HepG2 (cell line): ENCODE results near the gene MXRA8. TPM values are rescaled to one million over a fixed set of nuclear protein-coding genes. Genes with fewer than 3 reads are reported as not detected.

Experiments used
- AKAP8 ChIP-seq: sonication (generic); formaldehyde crosslinking; IDR thresholded peaks from 2 replicates; pipeline ENCODE4 v1.5.1; 2020; ENCODE audit warnings: mild to moderate bottlenecking, missing genetic modification reagents
- BORCS8-MEF2B ChIP-seq: sonication (generic); formaldehyde crosslinking; IDR thresholded peaks from 2 replicates; pipeline ENCODE4 v1.8.0; 2022; ENCODE audit warnings: mild to moderate bottlenecking, missing genetic modification reagents
- CCDC6 ChIP-seq: sonication (generic); formaldehyde crosslinking; IDR thresholded peaks from 2 replicates; pipeline ENCODE4 v1.8.1; 2022; ENCODE audit warnings: mild to moderate bottlenecking, missing genetic modification reagents, moderate library complexity
- GABPB1 ChIP-seq: IDR thresholded peaks from 2 replicates; pipeline ENCODE4 v1.6.1; 2016; ENCODE audit warnings: mild to moderate bottlenecking, missing genetic modification reagents, moderate library complexity, missing compliant biosample characterization
- HOXA5 ChIP-seq: sonication (generic); formaldehyde crosslinking; IDR thresholded peaks from 2 replicates; pipeline ENCODE4 v1.4.0; 2020; ENCODE audit warnings: missing genetic modification reagents
- JUN ChIP-seq: sonication (generic); formaldehyde crosslinking; IDR thresholded peaks from 2 replicates; pipeline ENCODE4 v1.4.0; 2020; ENCODE audit warnings: mild to moderate bottlenecking, missing genetic modification reagents
- NRL ChIP-seq: sonication (generic); formaldehyde crosslinking; IDR thresholded peaks from 2 replicates; pipeline ENCODE4 v1.5.0; 2020; ENCODE audit warnings: missing genetic modification reagents, mild to moderate bottlenecking, moderate library complexity, borderline replicate concordance
- PATZ1 ChIP-seq: sonication (generic); formaldehyde crosslinking; IDR thresholded peaks from 2 replicates; pipeline ENCODE4 v1.4.0; 2020; ENCODE audit warnings: missing genetic modification reagents
- RELA ChIP-seq: sonication (generic); formaldehyde crosslinking; IDR thresholded peaks from 2 replicates; pipeline ENCODE4 v1.4.0; 2020; ENCODE audit warnings: missing genetic modification reagents
- SAFB2 ChIP-seq: sonication (generic); formaldehyde crosslinking; IDR thresholded peaks from 2 replicates; pipeline ENCODE4 v1.5.1; 2020; ENCODE audit warnings: missing genetic modification reagents, low read depth, mild to moderate bottlenecking, borderline replicate concordance
- ZNF143 ChIP-seq: sonication (generic); formaldehyde crosslinking; IDR thresholded peaks from 2 replicates; pipeline ENCODE4 v1.4.0; 2020; ENCODE audit warnings: missing genetic modification reagents
- ZNF343 ChIP-seq: sonication (generic); formaldehyde crosslinking; IDR thresholded peaks from 2 replicates; pipeline ENCODE4 v1.4.0; 2020; ENCODE audit warnings: mild to moderate bottlenecking, missing genetic modification reagents
- ZNF468 ChIP-seq: sonication (generic); formaldehyde crosslinking; IDR thresholded peaks from 2 replicates; pipeline ENCODE4 v1.8.0; 2022; ENCODE audit warnings: mild to moderate bottlenecking, moderate library complexity, missing genetic modification reagents
- ZNF660 ChIP-seq: sonication (generic); formaldehyde crosslinking; IDR thresholded peaks from 2 replicates; pipeline ENCODE4 v1.5.1; 2020; ENCODE audit warnings: mild to moderate bottlenecking, low read depth, missing genetic modification reagents, borderline replicate concordance
- ZNF776 ChIP-seq: sonication (generic); formaldehyde crosslinking; IDR thresholded peaks from 2 replicates; pipeline ENCODE4 v1.4.0; 2020; ENCODE audit warnings: mild to moderate bottlenecking, missing genetic modification reagents
- polyA plus RNA-seq, 8 experiments: library from polyadenylated mRNA; depleted of rRNA in 3 of 8; stranded (reverse) in 7 of 8; unstranded in 1 of 8; fragments of >200 nt; fragmentation: Illumina TruSeq in 4 of 8; extraction: Trizol in 4 of 8; gene quantifications; 2 replicates each; pipeline versions ENCODE4 v1.2.1 to v1.2.3, GENCODE V29; 2011 to 2016; ENCODE audit warnings: low read depth in 4 of 8, missing spikeins in 1 of 8, mixed read lengths in 1 of 8; ENCODE audit not compliant: insufficient read depth in 1 of 8
- total RNA-seq, 5 experiments: library from RNA; depleted of rRNA; stranded (reverse); fragments of >200 nt; fragmentation: Illumina TruSeq; extraction: Trizol; gene quantifications; 2 replicates each; pipeline ENCODE4 v1.2.3, GENCODE V29; 2016; ENCODE audit warnings: low read depth in 1 of 5
- TF ChIP-seq, protein P1 (sequence below): sonication (generic); formaldehyde crosslinking; IDR thresholded peaks from 2 replicates; pipeline ENCODE4 v1.4.0; 2020; ENCODE audit warnings: mild to moderate bottlenecking, missing genetic modification reagents
- TF ChIP-seq, protein P2 (sequence below): IDR thresholded peaks from 2 replicates; pipeline ENCODE4 v1.6.1; 2012; ENCODE audit warnings: low read depth, low read length, improper control_type of control experiment

MXRA8 gene
- total and polyA plus RNA-seq, 2 of the 13 experiments (the other 11 are each of a cell fraction or from before 2014, with no cell fraction given) = 19.8 to 44.8 TPM

GRCh38 chr1:1332031-1332755, 26.2 kb downstream of the MXRA8 start (continued):
- TF ChIP-seq, protein P1, sequence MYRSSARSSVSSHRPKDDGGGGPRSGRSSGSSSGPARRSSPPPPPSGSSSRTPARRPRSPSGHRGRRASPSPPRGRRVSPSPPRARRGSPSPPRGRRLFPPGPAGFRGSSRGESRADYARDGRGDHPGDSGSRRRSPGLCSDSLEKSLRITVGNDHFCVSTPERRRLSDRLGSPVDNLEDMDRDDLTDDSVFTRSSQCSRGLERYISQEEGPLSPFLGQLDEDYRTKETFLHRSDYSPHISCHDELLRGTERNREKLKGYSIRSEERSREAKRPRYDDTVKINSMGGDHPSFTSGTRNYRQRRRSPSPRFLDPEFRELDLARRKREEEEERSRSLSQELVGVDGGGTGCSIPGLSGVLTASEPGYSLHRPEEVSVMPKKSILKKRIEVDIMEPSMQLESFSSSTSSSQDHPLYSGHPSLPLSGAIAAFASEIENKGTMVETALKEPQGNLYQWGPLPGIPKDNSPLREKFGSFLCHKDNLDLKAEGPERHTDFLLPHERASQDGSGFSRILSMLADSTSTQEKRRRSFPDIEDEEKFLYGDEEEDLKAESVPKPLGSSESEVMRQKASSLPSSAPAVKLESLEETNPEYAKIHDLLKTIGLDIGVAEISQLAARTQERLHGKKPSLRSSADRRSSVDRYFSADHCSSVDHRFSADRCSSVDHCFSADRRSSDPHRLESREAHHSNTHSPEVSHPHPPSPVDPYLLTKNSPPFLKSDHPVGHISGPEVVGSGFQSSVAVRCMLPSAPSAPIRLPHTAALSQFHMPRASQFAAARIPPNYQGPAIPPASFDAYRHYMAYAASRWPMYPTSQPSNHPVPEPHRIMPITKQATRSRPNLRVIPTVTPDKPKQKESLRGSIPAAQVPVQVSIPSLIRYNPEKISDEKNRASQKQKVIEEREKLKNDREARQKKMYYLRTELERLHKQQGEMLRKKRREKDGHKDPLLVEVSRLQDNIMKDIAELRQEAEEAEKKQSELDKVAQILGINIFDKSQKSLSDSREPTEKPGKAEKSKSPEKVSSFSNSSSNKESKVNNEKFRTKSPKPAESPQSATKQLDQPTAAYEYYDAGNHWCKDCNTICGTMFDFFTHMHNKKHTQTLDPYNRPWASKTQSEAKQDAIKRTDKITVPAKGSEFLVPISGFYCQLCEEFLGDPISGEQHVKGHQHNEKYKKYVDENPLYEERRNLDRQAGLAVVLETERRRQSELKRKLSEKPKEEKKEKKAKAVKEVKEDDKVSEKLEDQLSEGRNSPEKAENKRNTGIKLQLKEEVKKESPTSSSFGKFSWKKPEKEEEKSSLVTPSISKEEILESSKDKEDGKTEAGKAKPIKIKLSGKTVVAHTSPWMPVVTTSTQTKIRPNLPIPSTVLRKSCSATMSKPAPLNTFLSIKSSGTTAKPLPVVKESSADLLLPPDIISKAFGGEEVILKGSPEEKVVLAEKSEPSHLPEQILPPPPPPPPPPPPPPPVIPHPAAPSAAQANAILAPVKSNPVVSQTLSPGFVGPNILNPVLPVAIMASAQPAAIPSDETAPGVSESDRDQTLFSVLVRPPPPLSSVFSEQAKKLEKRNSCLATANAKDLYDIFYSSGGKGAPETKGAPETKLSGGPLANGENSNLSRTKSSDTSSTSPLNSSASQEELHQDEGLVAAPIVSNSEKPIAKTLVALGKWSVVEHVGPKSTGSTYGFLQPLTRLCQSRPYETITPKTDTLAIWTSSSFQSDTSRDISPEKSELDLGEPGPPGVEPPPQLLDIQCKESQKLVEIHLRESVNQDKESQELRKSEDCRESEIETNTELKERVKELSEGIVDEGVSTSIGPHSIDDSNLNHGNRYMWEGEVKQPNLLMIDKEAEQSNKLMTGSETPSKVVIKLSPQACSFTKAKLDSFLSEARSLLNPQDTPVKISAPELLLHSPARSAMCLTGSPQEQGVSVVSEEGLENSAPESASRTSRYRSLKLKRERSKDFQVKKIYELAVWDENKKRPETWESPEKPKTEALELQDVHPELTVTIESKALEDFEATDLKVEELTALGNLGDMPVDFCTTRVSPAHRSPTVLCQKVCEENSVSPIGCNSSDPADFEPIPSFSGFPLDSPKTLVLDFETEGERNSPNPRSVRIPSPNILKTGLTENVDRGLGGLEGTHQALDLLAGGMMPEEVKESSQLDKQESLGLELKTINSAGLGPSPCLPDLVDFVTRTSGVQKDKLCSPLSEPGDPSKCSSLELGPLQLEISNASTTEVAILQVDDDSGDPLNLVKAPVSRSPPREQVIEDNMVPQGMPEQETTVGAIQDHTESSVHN (CRISPR knock-in tag) = peak; percentile 79; the same call in 1 of the 2 replicates
- TF ChIP-seq HOXA5 (CRISPR knock-in tag) = no peak
- TF ChIP-seq ZNF468 = 0 out of 2 replicates have a peak, but pooled peaks have one; percentile 38
- 0 out of 2 replicates have a peak, but pooled peaks have one; percentile 4 for TF ChIP-seq ZNF343
- peak; percentile 74; the same call in 1 of the 2 replicates for TF ChIP-seq AKAP8
- 0 out of 2 replicates have a peak, but pooled peaks have one; percentile 39 for TF ChIP-seq NRL (CRISPR knock-in tag)
- no peak for TF ChIP-seq RELA (CRISPR knock-in tag)
- peak; percentile 34; the same call in 1 of the 2 replicates for TF ChIP-seq ZNF776
- no peak for TF ChIP-seq JUN (CRISPR knock-in tag)
- no peak for TF ChIP-seq PATZ1 (CRISPR knock-in tag)
- TF ChIP-seq ZNF660 (CRISPR knock-in tag) = 0 out of 2 replicates have a peak, but pooled peaks have one; percentile 43
- TF ChIP-seq SAFB2 (CRISPR knock-in tag) = no peak
- TF ChIP-seq CCDC6 (CRISPR knock-in tag) = no peak
- no peak for TF ChIP-seq BORCS8-MEF2B (CRISPR knock-in tag)
- peak; percentile 0; the same call in 1 of the 2 replicates for TF ChIP-seq GABPB1 (CRISPR knock-in tag)
- TF ChIP-seq, protein P2, sequence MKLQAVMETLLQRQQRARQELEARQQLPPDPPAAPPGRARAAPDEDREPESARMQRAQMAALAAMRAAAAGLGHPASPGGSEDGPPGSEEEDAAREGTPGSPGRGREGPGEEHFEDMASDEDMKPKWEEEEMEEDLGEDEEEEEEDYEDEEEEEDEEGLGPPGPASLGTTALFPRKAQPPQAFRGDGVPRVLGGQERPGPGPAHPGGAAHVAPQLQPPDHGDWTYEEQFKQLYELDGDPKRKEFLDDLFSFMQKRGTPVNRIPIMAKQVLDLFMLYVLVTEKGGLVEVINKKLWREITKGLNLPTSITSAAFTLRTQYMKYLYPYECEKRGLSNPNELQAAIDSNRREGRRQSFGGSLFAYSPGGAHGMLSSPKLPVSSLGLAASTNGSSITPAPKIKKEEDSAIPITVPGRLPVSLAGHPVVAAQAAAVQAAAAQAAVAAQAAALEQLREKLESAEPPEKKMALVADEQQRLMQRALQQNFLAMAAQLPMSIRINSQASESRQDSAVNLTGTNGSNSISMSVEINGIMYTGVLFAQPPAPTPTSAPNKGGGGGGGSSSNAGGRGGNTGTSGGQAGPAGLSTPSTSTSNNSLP = no peak
- TF ChIP-seq ZNF143 (CRISPR knock-in tag) = no peak
- TF ChIP-seq, all 625 proteins: peak for 20
